Activated T-cell treated with anti-CD3 and anti-CD28 coated beads for 1 hour (primary cell): ENCODE measurements around the gene TOP3A.

Experiments
- DNase-seq: peaks from one replicate; pipeline ENCODE4 v3.0.0-alpha.2; 2020; ENCODE audit warnings: low read depth

The TOP3A gene

DNA sequence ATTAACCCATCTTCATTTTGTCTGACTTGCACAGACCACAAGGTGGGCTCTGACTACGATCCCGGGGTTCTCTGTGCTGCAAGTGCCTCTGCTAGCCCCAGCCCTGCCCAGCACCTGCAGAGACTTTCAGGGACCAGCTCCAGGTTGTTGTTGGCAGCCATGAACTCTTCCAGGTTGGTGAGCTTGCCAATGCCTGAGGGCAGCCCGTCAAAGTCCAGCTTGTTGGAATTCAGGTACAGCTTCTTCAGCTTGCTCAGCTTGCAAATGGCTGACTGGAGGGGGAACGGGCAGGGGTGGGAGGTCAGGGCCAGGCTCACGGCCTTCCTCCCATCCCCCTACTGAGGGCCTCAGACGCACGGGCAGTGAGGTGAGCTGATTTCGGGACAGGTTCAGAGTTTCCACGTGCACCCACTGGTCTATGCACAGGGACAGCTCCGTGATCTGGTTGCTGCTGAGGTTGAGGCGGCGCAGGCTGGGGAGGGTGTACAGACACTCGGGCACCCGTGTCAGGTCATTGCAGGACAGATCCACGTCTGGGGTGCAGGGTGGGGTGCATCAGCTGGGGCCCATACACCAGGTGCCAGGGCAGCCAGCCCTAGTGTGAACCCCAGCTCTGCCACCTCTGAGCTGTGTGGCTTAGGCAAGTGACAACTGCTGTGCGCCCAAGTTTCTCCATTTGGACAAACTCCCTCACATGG lies 61.5 kb downstream of the TOP3A start:
- DNase-seq: no peak

DNA sequence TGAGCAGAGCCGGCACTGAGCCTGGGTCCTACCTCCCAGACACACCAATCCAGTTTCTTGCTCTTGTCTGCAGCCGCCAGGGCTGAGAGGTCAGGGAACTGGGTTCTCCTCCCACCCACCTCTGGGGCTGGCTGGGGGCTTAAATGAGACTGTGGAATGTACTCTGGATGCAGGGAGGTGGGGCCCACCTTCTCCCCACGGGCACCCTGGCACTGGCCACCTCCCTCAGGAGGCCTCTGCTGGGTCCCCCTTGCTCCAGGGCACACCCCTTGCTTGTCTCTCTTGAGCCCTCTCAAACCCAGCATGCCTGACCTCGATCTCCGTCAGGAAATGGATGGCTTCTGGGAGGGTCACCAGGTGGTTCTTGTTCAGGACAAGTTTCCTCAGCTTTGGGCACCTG lies 62.6 kb downstream of the TOP3A start:
- DNase-seq: no peak

DNA sequence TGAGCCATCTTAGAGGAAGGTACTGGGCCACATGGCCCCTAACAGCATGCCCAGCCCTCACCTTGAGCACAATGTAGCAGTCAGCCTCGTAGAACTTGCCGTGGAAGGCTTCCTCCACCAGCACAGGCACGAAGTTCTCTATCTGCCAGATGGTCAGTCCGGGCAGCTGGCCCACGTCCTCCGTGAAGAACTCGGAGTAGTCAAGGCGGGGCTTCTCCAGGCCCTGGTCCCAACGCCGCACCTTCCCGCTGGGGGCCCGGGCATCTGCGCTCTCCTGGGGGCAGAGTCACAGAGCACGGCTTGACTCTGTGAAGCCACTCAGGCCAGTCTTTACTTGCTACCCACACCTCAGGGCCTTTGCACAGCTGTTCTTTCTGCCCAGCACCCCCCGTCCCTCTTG lies 63.6 kb downstream of the TOP3A start:
- no peak for DNase-seq

DNA sequence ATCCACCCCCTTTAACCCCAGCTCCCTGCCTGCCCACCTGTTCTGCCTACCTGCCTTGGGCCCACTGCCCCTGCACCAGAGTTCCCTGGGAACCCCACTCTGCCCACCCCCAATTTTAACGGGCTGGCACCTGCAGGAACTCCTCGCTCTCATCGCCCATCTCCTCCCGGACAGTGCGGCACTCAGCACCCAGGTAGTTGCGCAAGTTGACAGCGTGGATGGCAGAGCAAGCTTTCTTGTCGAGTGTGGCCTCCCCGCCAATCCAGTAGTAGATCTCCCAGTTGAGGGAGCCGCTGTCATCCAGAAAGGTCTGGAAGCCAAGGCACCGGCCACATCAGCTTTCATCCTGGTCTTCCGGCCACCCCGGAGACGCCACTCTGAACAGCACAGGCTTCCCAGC lies 64.1 kb downstream of the TOP3A start:
- no peak for DNase-seq

DNA sequence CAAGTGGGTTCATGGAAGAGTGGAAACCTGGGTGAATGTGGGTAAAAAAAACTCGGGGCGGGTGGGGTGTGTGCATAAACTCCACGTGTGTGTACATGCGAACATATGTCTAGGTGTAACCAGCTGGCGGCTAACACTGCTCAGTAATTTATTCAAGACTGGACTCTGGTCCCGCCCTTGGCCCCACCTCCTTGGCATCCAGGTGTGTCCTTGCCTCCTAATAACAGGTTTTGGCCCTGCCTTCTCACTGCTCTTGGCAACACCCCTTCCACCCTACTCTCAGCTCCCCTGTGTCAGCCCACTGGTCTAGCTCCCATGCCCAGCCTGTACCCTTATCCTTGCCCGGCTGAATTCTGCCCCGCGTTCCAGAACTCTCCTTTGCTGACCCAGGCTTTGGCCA lies 64.5 kb downstream of the TOP3A start:
- DNase-seq: no peak

DNA sequence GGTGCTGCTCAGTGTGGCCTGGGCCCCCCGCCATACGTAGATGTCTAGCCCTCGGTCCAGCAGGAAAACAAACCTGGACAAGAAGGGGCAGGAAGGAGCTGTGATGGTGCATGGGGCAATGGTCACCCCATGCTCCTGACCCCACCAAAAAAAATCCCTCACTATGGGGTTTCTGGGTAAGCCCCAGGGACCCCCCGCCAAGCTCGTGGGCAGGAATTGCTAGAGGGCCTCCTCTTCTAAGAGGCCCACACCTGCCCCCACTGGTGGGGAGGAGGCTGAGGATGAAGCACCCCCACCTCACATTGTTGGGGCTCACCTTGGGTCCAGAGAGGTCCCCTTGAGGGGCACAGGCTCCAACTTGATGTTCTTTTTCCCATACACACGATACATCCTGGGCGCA lies 66.0 kb downstream of the TOP3A start:
- no peak for DNase-seq

DNA sequence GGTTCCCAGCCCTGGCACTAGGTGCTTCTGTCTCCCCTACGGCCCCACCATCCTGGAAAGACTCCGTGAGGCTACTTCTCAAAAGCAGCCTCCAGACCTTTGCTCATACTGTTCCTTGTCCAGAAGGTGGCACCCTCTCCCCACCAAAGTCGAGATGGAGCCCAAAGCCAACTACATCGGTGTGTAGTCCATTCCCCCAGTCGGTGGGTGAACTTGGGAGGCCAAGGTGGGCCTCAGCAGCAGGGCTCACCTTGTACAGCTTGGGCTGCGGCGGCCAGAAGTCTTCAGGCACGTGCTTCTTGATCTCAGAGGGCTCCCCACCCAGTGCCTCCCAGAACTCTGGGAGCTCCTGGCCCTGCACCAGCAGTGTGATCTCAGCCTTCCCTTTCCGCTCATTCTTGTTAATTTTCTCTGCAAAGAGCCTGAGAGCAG lies 66.5 kb downstream of the TOP3A start:
- peak; percentile 47 for DNase-seq

DNA sequence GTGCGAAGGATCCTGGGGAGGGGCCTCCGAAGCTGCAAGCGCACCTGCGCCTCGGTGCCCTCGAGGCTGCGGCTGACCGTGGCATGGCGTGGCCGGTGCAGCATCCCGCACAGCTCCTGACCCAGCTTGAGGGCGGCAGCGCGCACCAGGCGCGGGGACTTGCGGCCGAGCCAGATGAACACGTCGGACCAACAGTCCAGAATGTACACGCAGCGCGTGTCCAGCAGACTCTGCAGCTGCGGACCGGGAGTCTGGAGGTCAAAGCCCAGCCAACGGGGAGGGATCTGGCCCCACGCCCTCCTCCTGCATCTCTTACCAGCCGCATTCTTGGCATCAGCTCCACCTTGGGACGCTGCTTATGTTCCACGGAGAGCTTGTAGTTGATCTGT lies 67.2 kb downstream of the TOP3A start:
- no peak for DNase-seq

DNA sequence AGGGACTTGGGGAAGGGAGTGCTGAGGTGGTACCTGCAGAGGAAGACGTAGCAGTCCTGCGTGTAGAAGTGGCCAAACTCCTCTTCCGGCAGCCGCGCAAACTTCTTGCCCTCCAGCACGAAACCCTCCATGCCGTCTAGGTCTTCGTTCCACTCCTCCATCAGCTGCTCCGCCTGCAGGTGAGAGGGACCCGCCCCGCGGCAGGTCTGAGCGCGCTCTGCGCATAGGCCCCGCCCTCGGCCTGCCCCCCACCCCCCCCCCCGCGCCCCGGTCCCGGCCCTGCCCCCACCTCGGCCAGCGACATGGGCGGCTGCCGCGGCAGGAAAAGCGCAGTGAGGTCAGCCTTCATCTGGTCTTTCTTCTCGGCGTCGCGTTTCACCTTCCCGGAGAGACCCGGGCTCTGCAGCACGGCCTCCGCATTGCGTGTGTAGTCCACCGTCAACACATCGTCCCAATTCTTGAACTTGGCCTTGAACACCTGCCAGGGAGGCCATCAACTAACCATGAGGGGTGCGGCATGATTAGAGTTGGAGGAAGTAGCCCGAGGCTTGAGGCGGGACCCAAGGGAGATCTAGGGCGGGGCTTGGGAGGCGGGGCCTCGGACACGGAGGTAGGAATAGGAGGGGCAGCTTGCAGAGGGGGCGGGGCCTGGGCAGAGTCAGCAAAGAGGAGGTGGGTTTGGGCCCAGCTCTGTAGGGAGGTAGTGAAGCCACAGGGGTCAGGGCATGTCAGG lies 67.7 kb downstream of the TOP3A start:
- no peak for DNase-seq

DNA sequence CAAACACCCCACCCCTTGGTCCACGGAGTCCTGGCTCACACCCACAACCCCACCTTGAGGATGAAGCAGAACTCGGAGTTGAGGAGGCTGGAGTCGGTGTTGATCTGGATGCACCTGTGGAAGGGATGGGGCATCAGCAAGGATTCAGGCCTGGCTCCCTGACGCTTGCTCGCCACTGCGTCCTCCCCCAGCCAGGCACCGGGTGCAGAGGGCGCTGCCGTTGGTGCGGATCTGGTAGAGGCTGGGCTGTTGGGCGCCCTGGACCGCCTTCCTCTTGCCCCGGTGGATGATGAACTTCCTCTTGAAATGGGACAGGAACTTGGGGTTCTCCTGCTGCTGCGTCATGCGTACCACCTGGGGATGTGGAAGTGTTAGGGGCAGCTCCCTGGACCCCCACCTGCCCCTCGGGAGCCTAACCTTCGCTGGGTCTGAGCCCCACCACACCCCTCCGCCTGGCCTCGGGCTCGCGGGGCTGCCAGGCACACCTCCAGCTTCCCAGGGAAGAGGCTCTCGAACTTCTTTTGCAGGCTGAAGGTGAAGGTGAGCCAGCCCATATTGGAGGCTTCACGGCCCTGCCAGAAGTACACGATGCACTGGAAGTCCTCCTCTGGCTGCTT lies 68.6 kb downstream of the TOP3A start:
- no peak for DNase-seq

DNA sequence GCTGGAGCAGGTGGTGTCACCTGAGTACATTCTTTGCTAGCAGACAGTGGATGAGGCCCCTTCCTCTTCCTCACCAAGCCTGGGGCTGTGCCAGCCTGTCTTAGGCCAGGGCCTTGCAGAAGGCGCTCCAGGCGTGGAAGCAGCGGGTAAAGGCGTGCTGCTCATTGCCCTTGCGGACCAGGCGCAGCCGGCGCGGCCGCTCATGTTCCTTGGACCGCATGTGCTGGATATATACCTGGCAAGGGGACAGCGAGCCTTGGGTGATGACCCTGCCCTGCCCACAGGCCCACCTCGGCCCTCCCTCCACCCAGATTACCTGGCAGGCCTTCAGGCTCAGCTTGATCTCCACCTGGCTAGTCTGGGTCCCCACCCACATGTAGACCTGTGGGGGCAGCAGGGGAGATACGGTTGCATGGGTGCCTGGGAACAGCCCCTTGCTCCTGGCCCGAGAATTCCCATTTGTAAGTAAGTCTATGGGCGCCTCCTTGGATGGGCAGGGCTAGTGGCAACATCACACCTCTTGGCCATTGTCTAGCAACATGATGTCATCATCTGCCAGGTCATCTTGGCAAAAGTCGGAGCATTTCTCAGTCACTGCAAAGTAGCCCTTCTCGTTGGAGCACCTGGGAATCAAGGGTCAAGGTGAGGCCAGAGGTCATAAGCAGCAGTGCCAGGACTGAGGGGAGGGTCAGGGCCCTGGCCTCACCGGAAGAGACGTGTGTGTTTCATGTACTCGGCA lies 69.6 kb downstream of the TOP3A start:
- DNase-seq: no peak

DNA sequence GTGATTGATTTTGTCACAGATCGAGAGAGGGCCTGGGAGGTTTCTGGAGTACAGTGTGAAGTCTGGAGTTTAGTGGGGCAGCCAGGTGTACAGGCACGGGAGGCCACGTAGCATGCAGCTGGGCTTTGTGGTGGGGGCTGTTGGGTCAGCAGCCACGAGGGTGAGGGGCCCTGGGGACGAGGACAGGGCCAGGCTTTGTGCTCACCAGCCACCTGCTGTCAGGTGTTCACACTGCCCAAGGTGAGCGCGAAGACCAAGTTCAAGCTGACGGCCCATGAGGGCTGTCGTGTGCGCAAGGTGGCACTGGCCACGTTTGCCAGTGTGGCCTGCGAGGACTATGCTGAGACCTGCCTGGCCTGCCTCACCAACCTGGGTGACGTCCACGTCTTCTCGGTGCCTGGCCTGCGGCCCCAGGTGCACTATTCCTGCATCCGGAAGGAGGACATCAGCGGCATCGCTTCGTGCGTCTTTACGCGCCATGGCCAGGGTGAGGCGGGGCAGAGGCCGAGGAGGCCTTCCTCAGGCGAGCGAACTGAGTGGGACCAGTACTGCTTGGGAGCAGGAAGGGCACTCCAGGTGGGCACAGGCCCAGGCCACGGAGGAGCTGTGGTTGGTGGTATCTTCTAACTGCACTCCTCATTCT lies 73.4 kb downstream of the TOP3A start:
- no peak for DNase-seq

DNA sequence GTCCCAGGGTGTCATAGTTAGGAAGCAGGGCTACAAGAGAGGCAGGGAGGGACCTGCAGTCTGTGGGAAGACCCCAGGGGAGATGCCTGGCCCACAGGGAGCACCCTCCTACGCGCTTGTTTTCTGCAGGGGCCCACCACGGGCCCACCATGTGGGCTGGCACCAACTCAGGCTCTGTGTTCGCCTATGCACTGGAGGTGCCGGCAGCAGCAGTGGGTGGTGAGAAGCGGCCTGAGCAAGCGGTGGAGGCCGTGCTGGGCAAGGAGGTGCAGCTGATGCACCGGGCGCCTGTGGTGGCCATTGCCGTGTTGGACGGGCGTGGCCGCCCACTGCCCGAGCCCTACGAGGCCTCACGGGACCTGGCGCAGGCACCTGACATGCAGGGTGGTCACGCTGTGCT lies 74.3 kb downstream of the TOP3A start:
- DNase-seq: no peak

DNA sequence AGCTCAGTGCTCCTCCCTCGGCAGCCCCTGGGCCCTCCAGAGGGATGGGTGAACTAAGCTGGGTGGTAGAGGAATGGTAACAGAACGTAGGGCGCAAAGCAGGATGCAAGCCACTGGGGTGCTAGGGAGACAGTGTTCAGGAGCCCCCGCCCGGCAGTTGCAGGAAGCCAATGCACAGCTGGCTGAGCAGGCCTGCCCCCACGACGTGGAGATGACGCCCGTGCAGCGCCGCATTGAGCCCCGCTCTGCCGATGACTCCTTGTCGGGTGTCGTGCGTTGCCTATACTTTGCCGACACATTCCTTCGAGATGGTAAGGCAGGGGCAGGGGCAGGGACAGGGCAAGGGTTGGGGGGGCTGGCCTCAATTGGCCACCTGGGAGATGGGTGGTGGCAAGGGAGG lies 76.5 kb downstream of the TOP3A start:
- no peak for DNase-seq

DNA sequence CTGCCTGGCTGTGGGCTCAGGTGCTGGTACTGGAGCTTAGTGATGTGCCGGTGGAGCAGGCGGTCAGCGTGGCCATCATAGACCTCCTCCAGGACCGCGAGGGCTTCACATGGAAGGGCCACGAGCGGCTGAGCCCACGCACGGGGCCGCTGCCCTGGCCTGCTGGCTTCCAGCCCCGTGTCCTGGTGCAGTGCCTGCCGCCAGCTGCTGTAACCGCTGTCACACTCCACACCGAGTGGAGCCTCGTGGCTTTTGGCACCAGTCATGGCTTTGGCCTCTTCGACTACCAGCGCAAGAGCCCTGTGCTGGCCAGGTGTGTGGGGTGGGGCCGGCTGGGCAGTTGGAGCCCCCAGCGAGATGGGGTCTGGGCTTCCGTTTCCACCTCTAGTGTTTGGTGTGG lies 77.3 kb downstream of the TOP3A start:
- no peak for DNase-seq

DNA sequence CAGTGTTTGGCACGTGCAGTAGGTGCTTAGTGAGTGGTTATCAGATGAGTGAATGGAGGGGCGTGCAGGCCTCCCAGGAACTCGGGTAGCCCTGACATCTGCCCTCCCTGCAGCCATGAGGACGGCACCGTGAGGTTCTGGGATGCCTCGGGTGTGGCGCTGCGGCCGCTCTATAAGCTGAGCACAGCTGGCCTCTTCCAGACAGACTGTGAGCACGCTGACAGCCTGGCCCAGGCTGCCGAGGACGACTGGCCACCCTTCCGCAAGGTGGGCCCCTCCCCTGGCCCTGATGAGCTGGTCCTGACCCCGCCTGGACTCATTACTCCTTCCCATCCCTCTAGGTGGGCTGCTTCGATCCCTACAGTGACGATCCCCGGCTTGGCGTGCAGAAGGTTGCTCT lies 78.3 kb downstream of the TOP3A start:
- DNase-seq: no peak

DNA sequence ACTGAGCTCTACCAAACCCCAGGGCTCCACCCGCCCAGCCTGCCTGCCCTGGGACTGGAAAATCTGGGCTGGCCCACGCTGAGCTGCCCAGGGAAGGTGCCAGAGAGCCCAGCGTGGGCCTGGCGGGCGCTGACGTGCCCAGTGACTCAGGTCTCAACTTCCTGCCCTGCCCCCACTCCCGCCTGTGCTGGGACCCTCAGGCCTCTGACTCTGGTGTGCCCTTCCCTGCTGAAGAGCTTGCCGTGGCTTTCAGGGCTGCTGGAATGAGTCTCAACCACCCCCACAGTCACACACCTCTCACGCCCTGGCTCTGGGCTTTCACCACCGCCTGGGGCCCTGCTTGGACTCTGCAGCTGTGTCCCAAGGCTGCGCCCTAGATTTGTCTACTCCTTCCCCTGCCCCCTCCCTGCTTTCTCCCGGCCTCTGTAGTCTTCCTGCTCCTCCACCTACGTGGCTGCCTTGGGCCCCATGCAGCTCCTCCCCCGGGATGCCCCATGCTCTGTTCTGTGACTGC lies 79.0 kb downstream of the TOP3A start:
- DNase-seq: no peak

DNA sequence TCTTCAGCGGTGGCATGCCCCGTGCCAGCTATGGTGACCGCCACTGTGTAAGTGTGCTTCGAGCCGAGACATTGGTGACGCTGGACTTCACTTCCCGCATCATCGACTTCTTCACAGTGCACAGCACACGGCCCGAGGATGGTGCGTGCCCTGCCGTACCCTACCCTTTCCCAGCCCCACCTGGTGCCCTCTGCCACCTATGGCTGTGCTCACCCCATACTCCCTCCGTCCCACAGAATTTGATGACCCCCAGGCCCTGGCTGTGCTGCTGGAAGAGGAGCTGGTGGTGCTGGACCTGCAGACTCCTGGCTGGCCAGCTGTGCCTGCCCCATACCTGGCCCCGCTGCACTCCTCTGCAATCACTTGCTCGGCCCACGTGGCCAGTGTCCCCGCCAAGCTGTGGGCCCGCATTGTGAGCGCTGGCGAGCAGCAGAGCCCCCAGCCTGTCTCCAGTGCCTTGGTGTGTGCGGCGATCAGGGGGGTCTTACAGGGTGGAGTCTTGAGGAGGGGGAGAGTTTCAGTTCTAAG lies 79.9 kb downstream of the TOP3A start:
- DNase-seq: no peak

DNA sequence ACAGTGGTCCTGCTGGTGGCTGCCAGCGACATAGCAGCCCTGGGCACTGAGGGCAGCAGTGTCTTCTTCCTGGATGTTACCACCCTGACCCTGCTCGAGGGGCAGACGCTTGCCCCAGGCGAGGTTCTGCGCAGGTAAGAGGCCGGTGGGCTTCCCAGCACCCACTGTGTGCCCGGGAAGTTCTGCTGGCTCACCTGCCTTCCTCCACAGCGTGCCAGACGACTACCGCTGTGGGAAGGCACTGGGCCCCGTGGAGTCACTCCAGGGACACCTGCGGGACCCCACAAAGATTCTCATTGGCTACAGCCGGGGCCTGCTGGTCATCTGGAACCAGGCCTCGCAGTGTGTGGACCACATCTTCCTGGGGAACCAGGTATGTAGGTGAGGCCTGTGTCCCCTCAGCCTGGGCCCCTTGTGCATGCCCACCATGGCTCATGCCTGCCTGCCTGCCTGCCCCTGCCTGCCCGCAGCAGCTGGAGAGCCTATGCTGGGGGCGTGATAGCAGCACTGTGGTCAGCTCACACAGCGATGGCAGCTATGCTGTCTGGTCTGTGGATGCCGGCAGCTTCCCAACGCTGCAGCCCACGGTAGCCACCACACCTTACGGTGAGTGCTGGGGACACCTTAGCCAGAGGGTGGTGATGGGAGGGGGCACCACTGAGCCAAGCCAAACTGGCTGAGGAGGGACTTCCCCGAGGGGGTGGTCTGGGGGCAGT lies 80.8 kb downstream of the TOP3A start:
- DNase-seq: no peak

DNA sequence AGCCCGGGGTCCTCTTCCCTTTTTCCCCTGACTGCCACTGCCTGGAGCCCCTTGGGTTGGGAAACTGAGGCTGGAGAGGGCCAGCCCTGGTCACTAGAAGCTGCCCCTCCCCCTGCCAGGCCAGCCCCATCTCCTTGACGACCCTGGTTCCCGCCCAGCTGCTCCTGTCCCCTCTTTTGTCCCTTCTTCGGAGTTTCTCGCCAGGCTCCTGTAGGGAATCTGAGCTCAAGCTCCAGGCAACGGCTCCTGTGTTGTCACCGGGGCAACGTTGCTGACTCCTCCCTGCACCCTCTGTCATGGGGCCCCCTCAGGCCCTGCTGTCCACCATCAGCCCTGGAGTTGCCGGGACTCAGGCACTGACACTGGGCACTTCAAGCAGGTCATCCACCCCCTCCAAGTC lies 83.6 kb downstream of the TOP3A start:
- DNase-seq: no peak
